Measurements from ENCODE around the gene ATIC.

DNA sequence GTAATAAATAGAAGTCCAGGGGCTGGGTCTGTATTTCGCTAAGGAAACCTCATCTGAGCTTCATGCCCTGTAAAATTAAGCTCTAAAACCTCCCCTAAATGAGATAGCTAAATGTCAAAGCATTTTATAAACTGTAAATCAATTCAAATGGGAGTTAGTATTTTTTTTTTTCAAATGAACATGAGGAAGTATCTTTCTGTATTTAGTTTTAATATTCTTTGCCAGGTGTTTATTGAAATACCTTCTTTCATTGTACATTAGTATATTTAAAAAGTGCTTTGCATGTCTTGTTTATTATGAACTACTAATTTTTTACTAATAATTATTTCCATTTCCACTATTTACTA is 47.7 kb downstream of the ATIC start:
- TF ChIP-seq CTCF (IDR thresholded peaks at IDR 0.05) = no peak
- TF ChIP-seq POLR2A (IDR thresholded peaks at IDR 0.05) = no peak

Data from Peyer's patch (tissue), 4 donors.